Measurements from ENCODE around the gene FILIP1. TPM values are rescaled to one million over a fixed set of nuclear protein-coding genes. Genes with fewer than 3 reads are reported as not detected.

FILIP1 gene
- not detected for total RNA-seq

GRCh38 chr6:75493400-75494064 is at the start of gene FILIP1:
Gene FILIP1 (minus strand): TSS chr6:75493800. CDS start chr6:75414972, 78,828 bp downstream.
- no peak for DNase-seq
- CTCF ChIA-PET = interaction anchor here (1.3 kb wide), 1 partner anchor 127 kb away, joined by 3 read pairs; no protein-coding TSS in a partner anchor
- POLR2A ChIA-PET = no interaction called here
- Mint-ChIP-seq H3K4me3 (no peak within 1 kb of the TSS), H3K4me1 (ENCODE audit: low read depth) (peaks cover 11% of the 10 kb centered on the region), H3K9me3 (no peaks in the 10 kb centered on the region), H3K36me3 (no peaks in the 10 kb centered on the region), H3K27ac (no peak within 1 kb of the TSS), H3K27me3 (peaks cover 23% of the 10 kb centered on the region)
- intact Hi-C loops (cut with micrococcal nuclease) = loop anchor here (10.0 kb wide), 1 partner anchor 1909 kb away; no protein-coding TSS in a partner anchor

GRCh38 chr6:75543311-75543710 is 49.7 kb upstream of the FILIP1 start:
- no peak overlapping the region for H3K27ac Mint-ChIP-seq
- H3K27me3 Mint-ChIP-seq = peaks cover 4% of the 10 kb centered on the region
- no peak overlapping the region for H3K4me3 Mint-ChIP-seq
- H3K4me1 Mint-ChIP-seq (ENCODE audit: low read depth) = no peaks in the 10 kb centered on the region
- H3K36me3 Mint-ChIP-seq = no peaks in the 10 kb centered on the region
- H3K9me3 Mint-ChIP-seq = no peaks in the 10 kb centered on the region
- POLR2A ChIA-PET = no interaction called here
- no peak for DNase-seq
- intact Hi-C loops (cut with micrococcal nuclease) = no loop called here
- CTCF ChIA-PET = no interaction called here

GRCh38 chr6:75539136-75539535 is 45.5 kb upstream of the FILIP1 start:
- H3K27me3 Mint-ChIP-seq = peaks cover 7% of the 10 kb centered on the region
- H3K4me3 Mint-ChIP-seq = no peak overlapping the region
- ChIA-PET CTCF (no interaction called here), POLR2A (no interaction called here)
- no peak for DNase-seq
- no peaks in the 10 kb centered on the region for H3K36me3 Mint-ChIP-seq
- H3K4me1 Mint-ChIP-seq (ENCODE audit: low read depth) = no peaks in the 10 kb centered on the region
- H3K27ac Mint-ChIP-seq = no peak overlapping the region
- intact Hi-C loops (cut with micrococcal nuclease) = no loop called here
- no peaks in the 10 kb centered on the region for H3K9me3 Mint-ChIP-seq

GRCh38 chr6:75532521-75532920 is 38.9 kb upstream of the FILIP1 start:
- Mint-ChIP-seq H3K4me3 (no peak overlapping the region), H3K9me3 (no peaks in the 10 kb centered on the region), H3K27me3 (peaks cover 15% of the 10 kb centered on the region), H3K36me3 (no peaks in the 10 kb centered on the region), H3K4me1 (ENCODE audit: low read depth) (no peaks in the 10 kb centered on the region), H3K27ac (no peak overlapping the region)
- POLR2A ChIA-PET = no interaction called here
- CTCF ChIA-PET = no interaction called here
- intact Hi-C loops (cut with micrococcal nuclease) = no loop called here
- no peak for DNase-seq

GRCh38 chr6:75531174-75531573 is 37.6 kb upstream of the FILIP1 start:
- POLR2A ChIA-PET = no interaction called here
- no peak for DNase-seq
- Mint-ChIP-seq H3K9me3 (no peaks in the 10 kb centered on the region), H3K4me1 (ENCODE audit: low read depth) (no peaks in the 10 kb centered on the region), H3K27ac (no peak overlapping the region), H3K27me3 (peaks cover 16% of the 10 kb centered on the region), H3K4me3 (no peak overlapping the region), H3K36me3 (no peaks in the 10 kb centered on the region)
- intact Hi-C loops (cut with micrococcal nuclease) = no loop called here
- CTCF ChIA-PET = no interaction called here

- Mint-ChIP-seq H3K27ac (no peak overlapping the region), H3K27me3 (peaks cover 16% of the 10 kb centered on the region), H3K9me3 (no peaks in the 10 kb centered on the region), H3K36me3 (no peaks in the 10 kb centered on the region), H3K4me1 (ENCODE audit: low read depth) (no peaks in the 10 kb centered on the region), H3K4me3 (no peak overlapping the region)
- intact Hi-C loops (cut with micrococcal nuclease) = no loop called here
- ChIA-PET POLR2A (no interaction called here), CTCF (no interaction called here)
- no peak for DNase-seq
Measured at GRCh38 chr6:75530696-75531095, 37.1 kb upstream of the FILIP1 start.

GRCh38 chr6:75528423-75528822 is 34.8 kb upstream of the FILIP1 start:
- Mint-ChIP-seq H3K27ac (no peak overlapping the region), H3K36me3 (no peaks in the 10 kb centered on the region), H3K27me3 (peaks cover 12% of the 10 kb centered on the region), H3K4me1 (ENCODE audit: low read depth) (no peaks in the 10 kb centered on the region), H3K4me3 (no peak overlapping the region), H3K9me3 (no peaks in the 10 kb centered on the region)
- no peak for DNase-seq
- POLR2A ChIA-PET = no interaction called here
- CTCF ChIA-PET = interaction anchor here (0.9 to 3.6 kb wide), 7 partner anchors 34 to 319 kb away, joined by 3 to 32 read pairs (median 9); no protein-coding TSS in a partner anchor
- intact Hi-C loops (cut with micrococcal nuclease) = loop anchor here (10.0 kb wide), 1 partner anchor 164 kb away; no protein-coding TSS in a partner anchor

- H3K4me1 Mint-ChIP-seq (ENCODE audit: low read depth) = no peaks in the 10 kb centered on the region
- POLR2A ChIA-PET = no interaction called here
- peaks cover 10% of the 10 kb centered on the region for H3K27me3 Mint-ChIP-seq
- CTCF ChIA-PET = interaction anchor here (0.6 to 3.6 kb wide), 9 partner anchors 159 to 262 kb away, joined by 3 to 32 read pairs (median 4); no protein-coding TSS in a partner anchor
- intact Hi-C loops (cut with micrococcal nuclease) = loop anchor here (1.0 to 10.0 kb wide), 4 partner anchors 162 to 314 kb away; no protein-coding TSS in a partner anchor
- no peaks in the 10 kb centered on the region for H3K9me3 Mint-ChIP-seq
- no peak overlapping the region for H3K27ac Mint-ChIP-seq
- H3K4me3 Mint-ChIP-seq = no peak overlapping the region
- H3K36me3 Mint-ChIP-seq = no peaks in the 10 kb centered on the region
- DNase-seq = peak; percentile 51
Measured at GRCh38 chr6:75526502-75527127, 33.0 kb upstream of the FILIP1 start.

GRCh38 chr6:75525682-75526081 is 32.1 kb upstream of the FILIP1 start:
- Mint-ChIP-seq H3K27ac (no peak overlapping the region), H3K4me3 (no peak overlapping the region), H3K9me3 (no peaks in the 10 kb centered on the region), H3K4me1 (ENCODE audit: low read depth) (no peaks in the 10 kb centered on the region), H3K36me3 (no peaks in the 10 kb centered on the region), H3K27me3 (peaks cover 8% of the 10 kb centered on the region)
- ChIA-PET POLR2A (no interaction called here), CTCF (interaction anchor here (1.0 to 6.4 kb wide), 6 partner anchors 228 to 316 kb away, joined by 3 to 44 read pairs (median 4); no protein-coding TSS in a partner anchor)
- intact Hi-C loops (cut with micrococcal nuclease) = loop anchor here (1.0 to 10.0 kb wide), 4 partner anchors 161 to 313 kb away; no protein-coding TSS in a partner anchor
- no peak for DNase-seq

GRCh38 chr6:75524322-75524972 is 30.8 kb upstream of the FILIP1 start:
- DNase-seq = no peak
- Mint-ChIP-seq H3K36me3 (no peaks in the 10 kb centered on the region), H3K4me3 (no peak overlapping the region), H3K4me1 (ENCODE audit: low read depth) (no peaks in the 10 kb centered on the region), H3K9me3 (no peaks in the 10 kb centered on the region), H3K27ac (no peak overlapping the region), H3K27me3 (peaks cover 7% of the 10 kb centered on the region)
- CTCF ChIA-PET = interaction anchor here (0.6 to 6.4 kb wide), 7 partner anchors 15 to 315 kb away, joined by 3 to 44 read pairs (median 4); no protein-coding TSS in a partner anchor
- POLR2A ChIA-PET = no interaction called here
- intact Hi-C loops (cut with micrococcal nuclease) = loop anchor here (10.0 kb wide), 1 partner anchor 160 kb away; no protein-coding TSS in a partner anchor

GRCh38 chr6:75516757-75517156 is 23.2 kb upstream of the FILIP1 start:
- DNase-seq = no peak
- POLR2A ChIA-PET = no interaction called here
- H3K4me3 Mint-ChIP-seq = no peak overlapping the region
- intact Hi-C loops (cut with micrococcal nuclease) = no loop called here
- H3K4me1 Mint-ChIP-seq (ENCODE audit: low read depth) = no peaks in the 10 kb centered on the region
- H3K36me3 Mint-ChIP-seq = no peaks in the 10 kb centered on the region
- CTCF ChIA-PET = no interaction called here
- H3K27ac Mint-ChIP-seq = no peak overlapping the region
- H3K9me3 Mint-ChIP-seq = no peaks in the 10 kb centered on the region
- H3K27me3 Mint-ChIP-seq = no peaks in the 10 kb centered on the region

- Mint-ChIP-seq H3K36me3 (no peaks in the 10 kb centered on the region), H3K4me3 (no peak overlapping the region), H3K9me3 (no peaks in the 10 kb centered on the region), H3K27ac (no peak overlapping the region), H3K4me1 (ENCODE audit: low read depth) (no peaks in the 10 kb centered on the region), H3K27me3 (no peaks in the 10 kb centered on the region)
- CTCF ChIA-PET = no interaction called here
- intact Hi-C loops (cut with micrococcal nuclease) = no loop called here
- POLR2A ChIA-PET = no interaction called here
- DNase-seq = no peak
Measured at GRCh38 chr6:75512591-75512990, 19.0 kb upstream of the FILIP1 start.

Measured in activated CD4-positive, alpha-beta memory T cell treated with anti-CD3 and anti-CD28 coated beads for 36 hours (primary cell).